Transverse colon (tissue), 4 donors: ENCODE data around the gene SIRT2.
A peak's percentile ranks its signal among the peaks of the same experiment; 100 is the strongest.

Experiments
- EP300 ChIP-seq: sonication (generic); formaldehyde crosslinking; IDR thresholded peaks from one replicate; pipeline ENCODE4 v1.6.1; 2017; ENCODE audit warnings: antibody characterized with exemption, low read depth
- POLR2A ChIP-seq: fragments of 450-650 bp; IDR thresholded peaks from one replicate; pipeline ENCODE4 v1.6.1; 2016; ENCODE audit warnings: antibody characterized with exemption, mild to moderate bottlenecking, moderate library complexity
- POLR2AphosphoS5 ChIP-seq, 3 donors: sonication (generic); formaldehyde crosslinking; IDR thresholded peaks; one replicate each; pipeline ENCODE4 v1.6.1; 2016; ENCODE audit warnings: antibody characterized with exemption in 3 of 3
- TF ChIP-seq, protein P1 (sequence below), 5 experiments: fragments of 200-600 bp in 3 of 5; fragments of 450-650 bp in 2 of 5; sonication (generic) in 3 of 5; IDR thresholded peaks; 1 replicate in 2 of 5; 2 replicates in 3 of 5; pipeline ENCODE4 v1.5.1; 2016 to 2017; ENCODE audit warnings: antibody characterized with exemption in 5 of 5, inconsistent platforms in 3 of 5, mild to moderate bottlenecking in 2 of 5, moderate library complexity in 1 of 5

DNA sequence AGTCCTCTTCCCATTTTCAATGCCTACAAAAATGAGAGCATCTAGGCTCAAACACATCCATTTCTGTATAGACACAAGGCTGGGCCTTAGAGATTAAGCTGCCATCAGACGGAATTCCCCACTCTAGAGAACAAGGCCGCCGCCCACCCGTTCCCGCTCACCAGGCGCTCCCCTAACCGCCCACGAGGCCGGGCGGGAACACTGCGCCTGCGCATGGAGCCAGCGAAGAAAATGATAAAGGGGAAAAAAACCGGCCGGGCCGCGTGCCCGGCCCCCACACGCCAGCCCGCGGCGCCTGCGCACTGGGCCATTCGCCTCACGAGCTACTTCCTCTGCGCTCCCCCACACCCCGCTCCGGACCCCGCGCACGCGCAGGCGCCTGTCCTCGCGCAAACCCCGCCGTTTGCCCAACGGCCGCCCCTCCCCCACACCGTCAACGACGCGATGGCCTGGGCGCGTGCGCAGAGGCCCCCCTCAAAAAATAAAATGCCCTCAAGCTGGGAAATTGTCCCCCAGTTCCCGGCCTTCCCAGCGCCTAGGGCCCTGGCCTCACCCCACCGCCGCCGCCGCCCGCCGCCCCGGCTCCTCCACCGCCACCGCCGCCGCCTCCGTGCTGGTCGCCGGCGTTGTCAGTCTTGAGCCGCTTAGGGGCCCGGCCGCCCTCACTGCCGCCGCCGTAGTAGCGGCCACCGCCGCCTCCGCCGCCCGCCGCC is 50.1 kb downstream of the SIRT2 start:
- TF ChIP-seq, protein P1, sequence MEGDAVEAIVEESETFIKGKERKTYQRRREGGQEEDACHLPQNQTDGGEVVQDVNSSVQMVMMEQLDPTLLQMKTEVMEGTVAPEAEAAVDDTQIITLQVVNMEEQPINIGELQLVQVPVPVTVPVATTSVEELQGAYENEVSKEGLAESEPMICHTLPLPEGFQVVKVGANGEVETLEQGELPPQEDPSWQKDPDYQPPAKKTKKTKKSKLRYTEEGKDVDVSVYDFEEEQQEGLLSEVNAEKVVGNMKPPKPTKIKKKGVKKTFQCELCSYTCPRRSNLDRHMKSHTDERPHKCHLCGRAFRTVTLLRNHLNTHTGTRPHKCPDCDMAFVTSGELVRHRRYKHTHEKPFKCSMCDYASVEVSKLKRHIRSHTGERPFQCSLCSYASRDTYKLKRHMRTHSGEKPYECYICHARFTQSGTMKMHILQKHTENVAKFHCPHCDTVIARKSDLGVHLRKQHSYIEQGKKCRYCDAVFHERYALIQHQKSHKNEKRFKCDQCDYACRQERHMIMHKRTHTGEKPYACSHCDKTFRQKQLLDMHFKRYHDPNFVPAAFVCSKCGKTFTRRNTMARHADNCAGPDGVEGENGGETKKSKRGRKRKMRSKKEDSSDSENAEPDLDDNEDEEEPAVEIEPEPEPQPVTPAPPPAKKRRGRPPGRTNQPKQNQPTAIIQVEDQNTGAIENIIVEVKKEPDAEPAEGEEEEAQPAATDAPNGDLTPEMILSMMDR (IDR thresholded peaks at IDR 0.05) = no peak
- TF ChIP-seq POLR2AphosphoS5 (IDR thresholded peaks at IDR 0.05) (peak; percentile 21 to 32 (median 25)), EP300 (no peak), POLR2A (no peak)
